ENCODE results near the gene C1QL4. TPM values are rescaled to one million over a fixed set of nuclear protein-coding genes. Genes with fewer than 3 reads are reported as not detected.

Gene C1QL4
- total RNA-seq, 1 donor from 2014 or later = not detected

- intact Hi-C loops (cut with micrococcal nuclease) = no loop called here
- CTCF ChIA-PET = no interaction called here
- no peak for DNase-seq
- POLR2A ChIA-PET = no interaction called here
- Mint-ChIP-seq H3K36me3 (ENCODE audit: low read depth) (no peaks in the 10 kb centered on the region), H3K4me3 (no peak overlapping the region), H3K9me3 (no peaks in the 10 kb centered on the region), H3K27me3 (peaks cover 41% of the 10 kb centered on the region), H3K27ac (no peak overlapping the region), H3K4me1 (peaks cover 15% of the 10 kb centered on the region)
- no peak for ATAC-seq (ENCODE audit: low read depth)
- no peak for TF ChIP-seq CTCF (IDR thresholded peaks at IDR 0.05)
Measured at GRCh38 chr12:49301760-49302159, 35.2 kb downstream of the C1QL4 start.

GRCh38 chr12:49298160-49298559, 38.8 kb downstream of the C1QL4 start:
- Mint-ChIP-seq H3K27me3 (peaks cover 46% of the 10 kb centered on the region), H3K36me3 (ENCODE audit: low read depth) (no peaks in the 10 kb centered on the region), H3K4me1 (peaks cover 26% of the 10 kb centered on the region), H3K27ac (no peak overlapping the region), H3K9me3 (no peaks in the 10 kb centered on the region), H3K4me3 (no peak overlapping the region)
- ATAC-seq (ENCODE audit: low read depth) (no peak), DNase-seq (no peak)
- TF ChIP-seq CTCF (IDR thresholded peaks at IDR 0.05) = no peak
- POLR2A ChIA-PET = no interaction called here
- CTCF ChIA-PET = interaction anchor here (1.0 to 2.0 kb wide), 3 partner anchors 9 to 234 kb away, joined by 3 to 6 read pairs (median 3); no protein-coding TSS in a partner anchor
- intact Hi-C loops (cut with micrococcal nuclease) = no loop called here

- H3K9me3 Mint-ChIP-seq = no peaks in the 10 kb centered on the region
- ATAC-seq (ENCODE audit: low read depth) (no peak), DNase-seq (no peak)
- H3K27me3 Mint-ChIP-seq = peaks cover 42% of the 10 kb centered on the region
- peaks cover 26% of the 10 kb centered on the region for H3K4me1 Mint-ChIP-seq
- intact Hi-C loops (cut with micrococcal nuclease) = no loop called here
- peak overlapping the region; percentile 52 for H3K4me3 Mint-ChIP-seq
- H3K36me3 Mint-ChIP-seq (ENCODE audit: low read depth) = no peaks in the 10 kb centered on the region
- ChIA-PET CTCF (interaction anchor here (1.1 to 1.4 kb wide), 5 partner anchors 9 to 234 kb away, joined by 3 to 7 read pairs (median 4); partner anchors contain the start of gene SPATS2), POLR2A (interaction anchor here (0.6 to 1.2 kb wide), 5 partner anchors 25 to 393 kb away, joined by 3 to 6 read pairs (median 3); partner anchors contain the start of gene TROAP)
- H3K27ac Mint-ChIP-seq = no peak overlapping the region
- TF ChIP-seq CTCF (IDR thresholded peaks at IDR 0.05) = no peak
Measured at GRCh38 chr12:49297695-49298060, 39.3 kb downstream of the C1QL4 start.

GRCh38 chr12:49296836-49297694, 39.9 kb downstream of the C1QL4 start:
- POLR2A ChIA-PET = interaction anchor here (0.6 to 1.2 kb wide), 8 partner anchors 26 to 1466 kb away, joined by 3 to 6 read pairs (median 3); partner anchors contain the start of genes TROAP and TUBA1B
- Mint-ChIP-seq H3K27me3 (peaks cover 40% of the 10 kb centered on the region), H3K27ac (no peak overlapping the region), H3K4me3 (peak overlapping the region; percentile 70), H3K9me3 (no peaks in the 10 kb centered on the region), H3K4me1 (peaks cover 26% of the 10 kb centered on the region), H3K36me3 (ENCODE audit: low read depth) (no peaks in the 10 kb centered on the region)
- intact Hi-C loops (cut with micrococcal nuclease) = loop anchor here (1.0 kb wide), 1 partner anchor 9 kb away; no protein-coding TSS in a partner anchor
- CTCF ChIA-PET = interaction anchor here (1.1 to 1.4 kb wide), 6 partner anchors 8 to 233 kb away, joined by 3 to 7 read pairs (median 4); partner anchors contain the start of gene SPATS2
- ATAC-seq (ENCODE audit: low read depth) (peak; percentile 51), DNase-seq (peak; percentile 38)
- no peak for TF ChIP-seq CTCF (IDR thresholded peaks at IDR 0.05)

Data from activated B cell treated with CpG ODN at 0.5 μM for 24 hours (primary cell).